ENCODE measurements around the gene IFITM10. TPM values are rescaled to one million over a fixed set of nuclear protein-coding genes. Genes with fewer than 3 reads are reported as not detected.
"Not testable (repeated sequence)": the region's sequence is repeated elsewhere in the genome, so short reads cannot be mapped to it uniquely, and the experiment has no call there.

The IFITM10 gene
- polyA plus RNA-seq, 3 donors, result 0.19 to 0.34 (median 0.31) TPM

DNA sequence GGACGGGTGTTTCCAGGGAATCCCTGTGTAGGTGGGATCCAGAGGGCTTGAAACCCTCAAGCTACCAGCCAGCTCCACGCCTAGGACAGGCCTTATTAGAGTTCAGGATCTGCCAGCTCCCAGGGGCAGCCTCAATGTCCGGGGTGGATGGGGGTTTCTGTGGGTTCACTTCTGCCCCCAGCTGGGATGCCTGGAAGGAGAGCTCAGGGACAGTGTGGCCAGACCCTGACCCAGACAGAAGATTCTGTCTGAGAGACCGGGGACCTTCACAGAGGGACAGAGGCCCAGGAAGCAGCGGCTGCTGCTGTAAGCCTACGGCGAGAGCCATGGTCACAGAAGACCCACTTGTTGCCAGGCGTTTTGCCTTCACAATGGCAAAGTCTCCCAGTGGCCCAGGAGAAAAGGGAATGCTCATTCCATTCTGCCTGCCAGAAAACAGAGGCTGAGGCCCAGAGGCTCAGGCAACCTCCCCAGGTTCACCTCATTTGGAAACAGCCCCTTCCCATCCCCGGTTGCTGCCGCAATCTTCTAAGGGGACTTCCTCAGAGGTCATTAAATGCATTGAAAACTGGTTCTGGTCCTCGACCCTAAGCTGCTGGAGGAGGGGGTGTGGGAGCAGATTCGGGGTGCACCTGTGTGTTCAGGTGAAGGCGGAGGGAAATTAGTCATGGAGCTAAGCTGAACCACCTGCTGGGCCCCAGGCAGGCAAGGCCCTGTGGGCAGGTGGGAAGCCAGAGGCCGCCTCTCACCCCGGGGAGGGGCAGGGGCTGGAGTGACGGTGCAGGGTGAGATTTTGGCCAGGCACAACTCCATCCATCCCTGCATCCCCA lies 58.3 kb downstream of the IFITM10 start:
- DNase-seq, result no peak

DNA sequence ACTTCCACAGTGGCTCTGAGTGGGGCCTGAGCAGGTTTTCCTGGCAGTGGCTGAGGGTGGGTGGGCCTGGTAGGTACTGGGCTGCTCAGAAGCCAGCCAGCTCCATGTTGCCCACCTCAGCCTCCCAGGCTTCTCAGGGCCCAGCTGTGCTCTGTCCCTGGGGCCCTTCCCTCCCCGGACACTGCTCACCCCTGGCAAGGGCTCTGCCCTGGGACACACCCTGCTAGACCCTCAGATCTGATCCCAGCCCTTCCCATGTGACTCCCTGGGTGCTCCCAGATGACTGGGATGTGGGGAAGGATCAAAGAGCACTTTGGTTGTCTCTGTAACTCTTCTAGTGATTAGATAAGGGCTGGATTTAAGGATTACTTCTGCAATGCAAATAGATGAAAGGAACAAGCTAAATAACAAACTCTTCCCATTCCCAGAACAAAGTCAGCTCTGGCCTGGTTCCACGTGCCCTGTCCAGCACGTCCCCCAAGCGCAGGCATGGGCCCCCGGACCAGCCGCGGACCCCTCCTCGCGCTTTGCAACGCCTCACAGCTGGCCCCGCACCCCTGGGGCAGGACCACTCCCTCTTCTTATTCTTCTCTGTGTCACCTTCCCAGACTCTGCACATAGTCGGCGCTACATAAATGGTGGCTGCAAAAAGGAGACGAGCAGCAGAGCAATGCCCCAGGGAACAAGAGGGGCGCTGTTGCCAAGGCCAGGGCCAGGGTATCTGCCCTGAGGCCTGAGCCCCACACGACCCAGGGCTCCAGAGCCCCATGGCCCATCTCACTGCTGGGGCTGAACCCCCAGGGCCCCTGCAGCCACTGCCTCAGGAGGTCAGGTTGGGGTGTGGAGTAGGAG lies 59.1 kb downstream of the IFITM10 start:
- no peak for DNase-seq

DNA sequence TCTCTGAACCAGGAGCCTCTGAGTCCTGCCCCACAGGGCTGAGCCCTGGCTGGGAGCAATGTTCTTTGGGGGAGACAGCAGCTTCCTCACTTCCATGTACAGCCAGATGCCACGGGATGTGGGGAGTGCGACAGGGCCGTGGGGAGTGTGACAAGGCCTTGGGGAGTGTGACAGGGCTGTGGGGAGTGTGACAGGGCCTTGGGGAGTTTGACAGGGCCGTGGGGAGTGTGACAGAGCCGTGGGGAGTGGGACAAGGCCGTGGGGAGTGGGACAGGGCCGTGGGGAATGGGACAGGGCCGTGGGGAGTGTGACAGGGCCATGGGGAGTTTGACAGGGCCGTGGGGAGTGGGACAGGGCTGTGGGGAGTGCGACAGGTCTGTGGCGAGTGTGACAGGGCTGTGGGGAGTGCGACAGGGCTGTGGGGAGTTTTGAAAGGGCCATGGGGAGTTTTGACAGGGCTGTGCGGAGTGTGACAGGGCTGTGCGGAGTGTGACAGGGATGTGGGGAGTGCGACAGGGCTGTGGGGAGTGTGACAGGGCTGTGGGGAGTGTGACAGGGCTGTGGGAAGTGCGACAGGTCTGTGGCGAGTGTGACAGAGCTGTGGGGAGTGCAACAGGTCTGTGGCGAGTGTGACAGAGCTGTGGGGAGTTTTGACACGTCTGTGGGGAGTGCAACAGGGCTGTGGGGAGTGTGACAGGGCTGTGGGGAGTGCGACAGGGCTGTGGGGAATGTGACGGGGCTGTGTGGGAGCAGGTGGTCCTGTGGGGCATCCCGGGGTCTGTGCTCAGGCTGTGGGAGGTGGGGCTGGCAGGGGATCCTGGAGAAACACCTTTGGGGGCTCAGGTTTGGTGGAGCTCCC lies 60.0 kb downstream of the IFITM10 start:
- DNase-seq, result no peak

DNA sequence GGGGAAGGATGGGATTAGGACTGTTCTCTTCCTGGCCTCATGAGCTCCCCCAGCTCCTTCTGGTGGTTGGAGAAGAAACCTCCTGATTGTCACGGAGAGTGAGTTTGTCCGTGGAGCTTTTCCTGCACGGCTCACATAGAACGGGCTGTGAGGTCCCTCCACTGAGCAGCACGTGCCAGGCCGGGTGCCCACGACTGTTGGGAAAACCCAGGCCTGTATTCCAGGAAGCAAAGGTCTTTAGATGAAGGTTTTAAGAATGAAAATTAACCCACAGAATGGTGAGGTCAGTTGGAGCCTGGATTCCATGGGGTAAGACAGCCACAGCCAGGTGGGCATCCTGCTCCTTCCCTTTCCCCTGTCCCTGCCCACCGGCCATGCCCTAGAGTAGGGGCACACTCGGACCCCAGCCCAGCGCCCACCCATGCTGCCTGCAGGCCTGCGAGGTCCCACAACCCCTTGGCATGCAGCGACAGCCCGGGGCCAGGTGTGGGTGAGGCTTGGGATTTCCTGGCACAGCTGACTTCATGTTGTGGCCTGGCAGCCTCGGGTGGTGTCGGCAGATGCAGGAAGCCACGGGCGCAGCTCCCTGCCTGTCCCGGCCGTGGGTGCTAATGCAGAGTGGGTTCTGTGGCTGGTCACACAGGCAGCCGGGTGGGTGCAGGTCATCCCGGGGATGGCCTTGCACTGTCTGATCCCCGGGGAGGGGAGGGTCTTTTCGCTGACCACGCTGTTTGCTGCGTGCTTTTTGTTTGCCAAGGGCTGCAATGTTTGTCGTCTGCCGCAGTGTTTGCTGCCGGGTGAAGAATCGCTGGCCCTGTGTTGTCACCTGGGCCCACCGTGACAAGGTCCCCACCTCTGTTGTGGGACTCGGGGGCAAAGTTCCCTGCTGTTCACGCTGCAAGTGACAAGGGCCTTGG lies 60.9 kb downstream of the IFITM10 start:
- not testable (repeated sequence) for DNase-seq

DNA sequence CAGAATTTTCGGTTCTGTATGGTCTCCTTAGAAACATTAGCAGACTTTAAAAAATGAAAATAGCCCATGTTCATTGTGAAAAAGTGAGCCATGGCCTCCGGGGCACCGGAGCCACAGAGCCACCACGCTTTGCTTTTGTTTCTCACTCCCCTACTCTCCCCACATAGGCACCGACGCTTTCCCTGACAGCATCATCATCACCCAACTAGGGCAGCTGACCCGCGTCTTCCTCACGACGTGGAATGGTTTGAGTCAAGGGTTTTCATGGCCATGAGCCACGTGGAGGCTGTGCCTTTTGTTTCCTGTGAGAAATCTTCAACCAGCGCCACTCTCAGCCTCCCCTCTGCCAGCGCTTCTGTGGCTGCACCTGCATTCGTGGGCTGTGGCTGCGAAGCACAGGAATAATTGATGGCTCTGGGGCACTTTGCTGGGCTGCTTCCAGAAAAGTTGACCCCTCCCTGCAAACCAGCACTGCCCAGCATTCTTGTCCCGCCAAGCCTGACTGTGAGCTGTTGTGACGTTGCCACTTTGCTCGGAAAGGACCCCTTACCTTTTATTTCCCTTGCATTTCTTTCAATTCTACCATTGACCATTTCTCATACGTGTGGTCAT lies 62.0 kb downstream of the IFITM10 start:
- not testable (repeated sequence) for DNase-seq

DNA sequence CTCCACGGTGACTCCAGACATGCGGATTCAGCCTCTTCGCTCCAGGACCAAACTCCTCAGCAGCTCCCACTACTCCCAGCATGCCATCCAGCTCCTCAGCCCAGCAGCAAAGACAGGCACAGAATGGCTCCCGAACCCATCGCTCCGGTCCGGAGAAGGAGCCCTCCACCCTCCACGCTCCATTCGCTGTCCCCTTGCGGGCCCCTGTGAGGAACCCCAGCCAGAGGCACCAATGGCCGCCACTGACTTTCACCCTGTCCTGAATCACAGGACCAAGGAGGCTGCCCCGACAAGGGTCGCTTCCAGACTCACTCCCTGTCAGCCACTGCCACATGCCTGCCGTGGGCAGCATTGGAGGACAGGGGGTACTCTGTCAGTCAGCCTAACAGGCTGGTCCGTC lies 64.2 kb downstream of the IFITM10 start:
- DNase-seq, result not testable (repeated sequence)

DNA sequence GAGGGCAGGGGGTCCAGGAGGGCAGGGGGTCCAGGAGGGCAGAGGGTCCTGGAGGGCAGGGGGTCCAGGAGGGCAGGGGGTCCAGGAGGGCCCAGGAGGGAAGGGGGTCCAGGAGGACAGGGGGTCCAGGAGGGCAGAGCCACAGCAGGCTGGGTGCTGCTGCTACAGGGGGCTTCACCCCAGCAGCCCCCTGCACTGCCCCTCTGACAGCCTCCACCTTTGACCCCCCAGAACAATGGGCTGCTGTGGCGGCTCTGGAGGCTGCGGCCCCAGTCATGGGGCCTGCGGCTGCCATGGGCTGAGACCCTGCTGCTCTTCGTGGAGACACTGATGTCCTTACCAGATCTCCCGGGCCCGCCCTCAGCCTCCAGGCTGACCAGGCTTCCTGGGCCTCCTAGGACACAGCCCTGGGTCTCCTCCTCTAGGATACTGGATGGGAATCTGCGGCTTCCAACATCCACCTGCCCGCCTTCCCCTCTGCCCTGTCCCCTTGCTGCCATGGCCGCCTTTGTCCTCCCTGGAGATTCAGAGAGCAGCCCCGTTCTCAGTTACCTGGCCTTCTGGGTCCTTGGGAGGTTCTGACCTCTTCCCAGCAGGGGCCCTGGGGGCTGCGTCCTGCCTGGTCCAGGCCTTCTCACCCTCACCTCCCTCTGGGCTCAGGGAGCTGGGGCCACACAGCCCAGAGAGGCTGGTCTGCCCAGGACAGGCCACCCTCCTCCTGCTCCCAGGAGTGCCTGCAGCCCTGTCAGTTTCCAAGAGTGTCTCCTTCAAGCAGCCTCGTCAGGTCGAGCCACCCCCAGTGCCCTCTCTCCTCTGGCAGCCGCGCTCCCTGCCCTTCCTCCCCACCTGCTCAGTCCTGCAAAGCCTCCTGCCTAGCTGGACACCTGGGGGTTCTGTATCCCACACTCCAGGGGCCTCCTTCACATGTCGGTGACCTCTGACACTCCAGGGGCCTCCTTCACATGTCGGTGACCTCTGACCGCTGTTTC lies 65.2 kb downstream of the IFITM10 start:
- DNase-seq, result not testable (repeated sequence)

DNA sequence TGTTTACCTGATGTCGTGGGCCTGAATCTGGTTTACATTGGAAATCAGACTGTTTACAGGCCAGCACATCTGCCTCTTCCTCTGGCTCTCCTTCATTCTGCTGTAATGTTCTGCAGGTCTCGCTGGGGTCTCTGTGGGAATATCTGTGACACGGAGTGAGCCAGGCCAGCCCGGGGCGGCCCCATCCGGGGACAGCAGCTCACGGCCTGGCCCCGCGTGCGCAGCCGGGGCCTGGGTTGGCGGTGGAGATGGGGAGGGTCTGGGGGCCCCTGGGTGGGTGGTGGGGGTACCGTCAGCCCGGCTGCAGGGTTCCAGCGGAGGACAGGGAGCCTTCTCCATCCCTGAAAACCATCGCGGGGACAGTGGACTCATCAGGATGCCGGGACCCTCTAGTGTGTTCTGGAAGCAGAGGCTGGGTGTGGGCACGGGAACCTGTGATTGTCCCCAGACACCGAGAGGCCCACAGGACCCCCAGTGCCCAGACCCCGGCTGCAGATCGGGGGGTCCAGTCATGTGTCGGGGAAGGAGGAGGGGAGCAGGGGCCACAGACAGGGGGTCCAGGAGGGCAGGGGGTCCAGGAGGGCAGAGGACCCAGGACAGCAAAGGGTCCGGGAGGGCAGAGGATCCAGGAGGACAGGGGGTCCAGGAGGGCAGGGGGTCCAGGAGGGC lies 66.4 kb downstream of the IFITM10 start:
- not testable (repeated sequence) for DNase-seq

DNA sequence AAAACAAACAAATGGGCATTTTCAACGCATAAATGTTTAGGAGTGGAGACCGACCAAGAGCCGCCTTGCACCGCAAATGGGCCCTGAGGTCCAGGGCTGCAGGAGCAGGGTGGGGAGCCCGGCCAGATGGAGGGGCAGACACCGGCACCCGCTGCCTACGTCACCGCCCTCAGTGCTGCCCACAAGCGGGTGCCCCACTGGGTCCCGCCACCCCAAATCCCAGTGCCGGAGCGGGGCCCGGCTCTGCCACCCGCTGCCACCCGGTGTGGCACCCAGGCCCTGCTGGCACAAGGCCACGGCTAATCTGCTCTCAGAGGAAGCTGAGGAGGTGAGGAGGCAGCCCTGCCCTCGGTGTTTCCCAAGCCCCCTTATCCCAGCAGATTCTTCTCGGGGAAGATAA lies 67.2 kb downstream of the IFITM10 start:
- not testable (repeated sequence) for DNase-seq

Other genes with a start within 250 kb of the IFITM10 start
- 1 to 10 TPM; 3.0 to 4.0 (median 3.6) TPM for gene DUSP8, start 178.3 kb downstream of the IFITM10 start, polyA plus RNA-seq (ENCODE audit: insufficient read length in 3 of 3)
- under 1 TPM; 0.13 to 0.64 (median 0.48) TPM for gene KRTAP5-1, start 165.3 kb downstream of the IFITM10 start, polyA plus RNA-seq (ENCODE audit: insufficient read length in 3 of 3)
- under 1 TPM in 2 of 3 donors, not detected in 1; 0.25 to 0.42 TPM for gene KRTAP5-2, start 152.3 kb downstream of the IFITM10 start, polyA plus RNA-seq (ENCODE audit: insufficient read length in 3 of 3)
- not detected for gene KRTAP5-3, start 142.1 kb downstream of the IFITM10 start, polyA plus RNA-seq (ENCODE audit: insufficient read length in 3 of 3)
- not detected for gene KRTAP5-4, start 128.5 kb downstream of the IFITM10 start, polyA plus RNA-seq (ENCODE audit: insufficient read length in 3 of 3)
- not detected for gene KRTAP5-5, start 120.8 kb downstream of the IFITM10 start, polyA plus RNA-seq (ENCODE audit: insufficient read length in 3 of 3)
- not detected for gene KRTAP5-6, start 53.4 kb downstream of the IFITM10 start, polyA plus RNA-seq (ENCODE audit: insufficient read length in 3 of 3)
- 100 to 1,000 TPM; 226 to 268 (median 263) TPM for gene CTSD, start 13.3 kb upstream of the IFITM10 start, polyA plus RNA-seq (ENCODE audit: insufficient read length in 3 of 3)
- gene SYT8, start 84.4 kb upstream of the IFITM10 start, polyA plus RNA-seq (ENCODE audit: insufficient read length in 3 of 3), result under 1 TPM; 0.24 to 0.40 (median 0.34) TPM
- 1 to 10 TPM in 1 of 3 donors, under 1 TPM in 1, not detected in 1; 0.32 to 6.6 TPM for gene TNNI2, start 88.4 kb upstream of the IFITM10 start, polyA plus RNA-seq (ENCODE audit: insufficient read length in 3 of 3)
- gene LSP1, start 102.5 kb upstream of the IFITM10 start, polyA plus RNA-seq (ENCODE audit: insufficient read length in 3 of 3), result 1 to 10 TPM; 4.8 to 7.2 (median 6.4) TPM
- under 1 TPM in 2 of 3 donors, not detected in 1; 0.11 to 0.25 TPM for gene PRR33, start 141.3 kb upstream of the IFITM10 start, polyA plus RNA-seq (ENCODE audit: insufficient read length in 3 of 3)
- 10 to 100 TPM in 2 of 3 donors, 1 to 10 TPM in 1; 9.7 to 12.5 (median 10.5) TPM for gene TNNT3, start 169.1 kb upstream of the IFITM10 start, polyA plus RNA-seq (ENCODE audit: insufficient read length in 3 of 3)
- gene MRPL23, start 196.7 kb upstream of the IFITM10 start, polyA plus RNA-seq (ENCODE audit: insufficient read length in 3 of 3), result 10 to 100 TPM; 51.8 to 80.0 (median 53.8) TPM
- gene H19, start 247.2 kb upstream of the IFITM10 start, polyA plus RNA-seq (ENCODE audit: insufficient read length in 3 of 3), result 1,000 to 10,000 TPM; 1,758 to 3,714 (median 3,084) TPM

Measured in renal pelvis (tissue), 4 donors.